ENCODE data around the gene MPHOSPH6. TPM values are rescaled to one million over a fixed set of nuclear protein-coding genes. Genes with fewer than 3 reads are reported as not detected.

The MPHOSPH6 gene
- total and polyA plus RNA-seq, 2 of the 4 experiments (the other 2 are of a cell fraction): 5.4 to 15.5 TPM

GRCh38 chr16:82157836-82158235, 12.2 kb downstream of the MPHOSPH6 start:
- Histone ChIP-seq H3K23ac (ENCODE audit: low read depth, low read length) (no peak overlapping the region), H4K8ac (ENCODE audit: low read depth in 2 of 2, low read length in 2 of 2) (no peak overlapping the region), H3K18ac (ENCODE audit: low read depth, low read length) (no peak overlapping the region; the same call in 1 of the 2 replicates), H3K14ac (replicated peaks; ENCODE audit: low read depth, low read length) (no peak overlapping the region), H3K4me2 (ENCODE audit: low read depth, low read length) (no peak overlapping the region), H3K27ac (ENCODE audit: insufficient read depth, low read length) (peak overlapping the region; percentile 71; the same call in 1 of the 2 replicates), H3K79me1 (ENCODE audit: low read depth in 1 of 2, low read length in 2 of 2) (peaks cover 18 to 39% of the 10 kb centered on the region in 2 experiments), H2AK9ac (replicated peaks; ENCODE audit: low read depth, low read length, poor library complexity) (no peak overlapping the region), H3K4ac (ENCODE audit: low read depth, low read length) (no peak overlapping the region), H2BK120ac (ENCODE audit: low read depth, low read length) (peak overlapping the region; percentile 29; the same call in 1 of the 2 replicates), H4K20me1 (ENCODE audit: insufficient read depth, low read length) (peaks cover 6% of the 10 kb centered on the region; the same call in 1 of the 2 replicates), H2BK15ac (ENCODE audit: low read depth, low read length) (no peak overlapping the region), H3K56ac (ENCODE audit: extremely low read depth, insufficient read depth, low read length) (no peak overlapping the region), H4K91ac (ENCODE audit: insufficient read depth, low read depth, low read length) (no peak overlapping the region), H3K4me1 (ENCODE audit: control insufficient read depth, insufficient read depth, low read length) (peaks cover 3% of the 10 kb centered on the region), H3K4me3 (ENCODE audit: insufficient read depth, low read depth, low read length) (no peak overlapping the region), H2BK20ac (ENCODE audit: low read depth, low read length) (no peak overlapping the region), H3K9ac (ENCODE audit: low read depth, low read length) (no peak overlapping the region), H3K9me3 (ENCODE audit: control insufficient read depth, insufficient read depth, low read length) (no peaks in the 10 kb centered on the region), H3K36me3 (ENCODE audit: control insufficient read depth, insufficient read depth, low read length) (peaks cover 28% of the 10 kb centered on the region), H2AFZ (replicated peaks; ENCODE audit: low read length, poor library complexity) (no peak overlapping the region), H2BK5ac (ENCODE audit: low read depth, low read length, poor library complexity, severe bottlenecking) (peak overlapping the region; percentile 43), H4K5ac (ENCODE audit: low read depth, low read length) (no peak overlapping the region), H3K27me3 (ENCODE audit: control insufficient read depth, insufficient read depth, low read length) (no peaks in the 10 kb centered on the region), H3K9me1 (ENCODE audit: insufficient read depth, low read length) (peaks cover 2% of the 10 kb centered on the region; the same call in 1 of the 2 replicates), H2AK5ac (ENCODE audit: low read depth, low read length) (no peak overlapping the region)
- WGBS, 2 experiments (ENCODE audit: extremely low coverage in 2 of 2, insufficient read length in 1 of 2): no CpG with 5 or more reads among the region's 5 CpGs
- TF ChIP-seq MXI1 (IDR thresholded peaks at IDR 0.05; ENCODE audit: borderline replicate concordance, low read depth, low read length) (no peak), MAFK (IDR thresholded peaks at IDR 0.05; ENCODE audit: low read depth, low read length) (peak; percentile 82)
- peak; percentile 61 for ATAC-seq (ENCODE audit: low read depth)
- no TSS peak for BruUV-seq (replicated peaks)
- in situ Hi-C loops (cut with MboI; ENCODE audit: low sequenced_read_pairs): no loop called here
- POLR2A ChIA-PET (ENCODE audit: unreplicated experiment): no interaction called here
- DNase-seq: no peak
- dilution Hi-C loops (cut with HindIII; ENCODE audit: low sequenced_read_pairs, unreplicated experiment): no loop called here
- intact Hi-C loops (cut with micrococcal nuclease): no loop called here
- CTCF ChIA-PET: no interaction called here

Measured in IMR-90 (cell line).